ENCODE measurements around the gene HPSE. TPM values are rescaled to one million over a fixed set of nuclear protein-coding genes. Genes with fewer than 3 reads are reported as not detected.

The HPSE gene
- total RNA-seq, 1 experiment from 2014 or later = 12.6 TPM

DNA sequence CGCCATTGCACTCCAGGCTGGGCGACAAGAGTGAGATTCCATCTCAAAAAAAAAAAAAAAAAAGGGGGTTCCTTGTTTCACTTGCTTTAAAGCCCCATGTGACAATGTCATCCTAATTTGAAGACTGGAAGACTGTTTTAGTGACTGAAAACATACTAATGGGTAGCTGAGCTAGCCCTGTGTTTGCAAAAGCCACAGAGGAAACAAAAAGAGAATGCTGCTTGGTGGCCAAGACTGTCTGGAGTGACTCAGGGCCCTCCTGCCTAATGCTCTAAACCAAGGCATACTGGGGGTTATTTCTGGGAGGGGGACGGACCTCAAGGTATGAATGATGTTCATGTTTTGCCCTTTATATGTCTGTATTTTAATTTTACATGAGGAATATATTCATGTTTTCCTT, 16.0 kb downstream of the HPSE start:
- H3K27me3 ChIP-seq (ENCODE audit: insufficient read depth, low read length) = no peaks in the 10 kb centered on the region
- RAD21 ChIA-PET (ENCODE audit: low non-redundant PET in 1 of 2, low total read pairs in 2 of 2, uncharacterized antibody in 2 of 2, unreplicated experiment in 2 of 2) = no interaction called here
- no TSS peak for BruUV-seq (replicated peaks)
- H3K36me3 ChIP-seq (ENCODE audit: control insufficient read depth in 1 of 2, insufficient read depth in 2 of 2, low read length in 2 of 2) = no peaks in the 10 kb centered on the region
- intact Hi-C loops (cut with micrococcal nuclease) = no loop called here
- H3K9me2 ChIP-seq (ENCODE audit: insufficient read depth) = no peaks in the 10 kb centered on the region
- no peak overlapping the region for H3K9ac ChIP-seq (ENCODE audit: low read length)
- DNase-seq (ENCODE audit: low read depth, low spot score) (no peak), ATAC-seq (no peak)
- H4K20me1 ChIP-seq (ENCODE audit: insufficient read depth) = no peaks in the 10 kb centered on the region
- no peaks in the 10 kb centered on the region for H3K4me1 ChIP-seq (ENCODE audit: control insufficient read depth in 1 of 2, insufficient read depth in 2 of 2, low read length in 2 of 2)
- POLR2A ChIA-PET = no interaction called here
- H3K27ac ChIP-seq (ENCODE audit: low read depth, low read length) = no peak overlapping the region
- H3K79me2 ChIP-seq (ENCODE audit: insufficient read depth, low read length) = no peaks in the 10 kb centered on the region
- CTCF ChIA-PET = no interaction called here
- H3K4me2 ChIP-seq (ENCODE audit: low read length) = no peak overlapping the region
- TF ChIP-seq JUND (IDR thresholded peaks at IDR 0.05) = no peak
- no peak for TF ChIP-seq SRF (IDR thresholded peaks at IDR 0.05; ENCODE audit: low read depth)
- no peak for TF ChIP-seq POLR2A (IDR thresholded peaks at IDR 0.05; ENCODE audit: borderline replicate concordance, extremely low read depth, insufficient read depth, insufficient read length)
- TF ChIP-seq RAD21 (IDR thresholded peaks at IDR 0.05; ENCODE audit: low read depth) = no peak
- no peak for TF ChIP-seq SIN3A (IDR thresholded peaks at IDR 0.05; ENCODE audit: low read depth)
- TF ChIP-seq, protein P1, sequence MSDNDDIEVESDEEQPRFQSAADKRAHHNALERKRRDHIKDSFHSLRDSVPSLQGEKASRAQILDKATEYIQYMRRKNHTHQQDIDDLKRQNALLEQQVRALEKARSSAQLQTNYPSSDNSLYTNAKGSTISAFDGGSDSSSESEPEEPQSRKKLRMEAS (IDR thresholded peaks at IDR 0.05) = no peak
- no peak for TF ChIP-seq CEBPB (IDR thresholded peaks at IDR 0.05; ENCODE audit: low read depth)
- TF ChIP-seq FOSL1 (IDR thresholded peaks at IDR 0.05; ENCODE audit: low read depth) = no peak
- TF ChIP-seq TCF7L2 (IDR thresholded peaks at IDR 0.05; ENCODE audit: borderline replicate concordance, extremely low read depth, insufficient read depth, insufficient read length) = no peak
- no peaks in the 10 kb centered on the region for H3K9me3 ChIP-seq (ENCODE audit: control insufficient read depth in 1 of 2, insufficient read depth in 1 of 2, low read depth in 1 of 2, low read length in 2 of 2)
- no peak overlapping the region for H2AFZ ChIP-seq (ENCODE audit: low read depth, low read length, poor library complexity, severe bottlenecking)
- H3K4me3 ChIP-seq (replicated peaks in 1 of 2; ENCODE audit: low read depth in 1 of 2, low read length in 2 of 2) = no peak overlapping the region

DNA sequence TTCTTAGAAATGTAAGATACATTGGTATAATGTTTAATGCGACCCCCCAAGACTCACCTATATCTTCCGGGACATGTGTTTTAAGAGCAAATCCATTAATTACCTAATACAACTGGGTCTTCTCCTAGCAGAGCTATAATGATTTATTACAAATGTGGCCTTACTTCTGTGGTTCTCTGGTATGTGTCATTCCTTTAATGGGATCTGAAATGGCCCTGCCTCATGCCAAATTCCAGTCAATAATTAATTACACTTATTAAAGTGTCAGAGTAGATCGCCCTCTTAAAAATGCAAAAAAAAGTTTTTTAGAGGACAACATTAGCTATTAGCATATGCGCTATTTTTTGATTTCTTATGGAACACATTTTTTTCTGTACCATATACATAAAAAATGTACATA, 17.0 kb downstream of the HPSE start:
- H3K79me2 ChIP-seq (ENCODE audit: insufficient read depth, low read length) = no peaks in the 10 kb centered on the region
- no peaks in the 10 kb centered on the region for H3K4me1 ChIP-seq (ENCODE audit: control insufficient read depth in 1 of 2, insufficient read depth in 2 of 2, low read length in 2 of 2)
- H2AFZ ChIP-seq (ENCODE audit: low read depth, low read length, poor library complexity, severe bottlenecking) = no peak overlapping the region
- POLR2A ChIA-PET = no interaction called here
- no peaks in the 10 kb centered on the region for H3K9me2 ChIP-seq (ENCODE audit: insufficient read depth)
- H3K4me2 ChIP-seq (ENCODE audit: low read length) = no peak overlapping the region
- H3K27ac ChIP-seq (ENCODE audit: low read depth, low read length) = no peak overlapping the region
- no peak for ATAC-seq
- no peak overlapping the region for H3K4me3 ChIP-seq (replicated peaks in 1 of 2; ENCODE audit: low read depth in 1 of 2, low read length in 2 of 2)
- H3K9me3 ChIP-seq (ENCODE audit: control insufficient read depth in 1 of 2, insufficient read depth in 1 of 2, low read depth in 1 of 2, low read length in 2 of 2) = no peaks in the 10 kb centered on the region
- intact Hi-C loops (cut with micrococcal nuclease) = no loop called here
- BruUV-seq (replicated peaks) = no TSS peak
- no peak overlapping the region for H3K9ac ChIP-seq (ENCODE audit: low read length)
- CTCF ChIA-PET = no interaction called here
- no peaks in the 10 kb centered on the region for H3K27me3 ChIP-seq (ENCODE audit: insufficient read depth, low read length)
- H4K20me1 ChIP-seq (ENCODE audit: insufficient read depth) = no peaks in the 10 kb centered on the region
- no peaks in the 10 kb centered on the region for H3K36me3 ChIP-seq (ENCODE audit: control insufficient read depth in 1 of 2, insufficient read depth in 2 of 2, low read length in 2 of 2)
- RAD21 ChIA-PET (ENCODE audit: low non-redundant PET in 1 of 2, low total read pairs in 2 of 2, uncharacterized antibody in 2 of 2, unreplicated experiment in 2 of 2) = no interaction called here
- no peak for DNase-seq (ENCODE audit: low read depth, low spot score)
- TF ChIP-seq FOSL1 (IDR thresholded peaks at IDR 0.05; ENCODE audit: low read depth) (no peak), POLR2AphosphoS5 (IDR thresholded peaks at IDR 0.05; ENCODE audit: low read depth, low read length) (no peak), CBX3 (IDR thresholded peaks at IDR 0.05; ENCODE audit: low read depth) (no peak), EZH2phosphoT487 (IDR thresholded peaks at IDR 0.05; ENCODE audit: borderline replicate concordance) (no peak), SIN3A (IDR thresholded peaks at IDR 0.05; ENCODE audit: low read depth) (no peak)
- TF ChIP-seq, protein P2, sequence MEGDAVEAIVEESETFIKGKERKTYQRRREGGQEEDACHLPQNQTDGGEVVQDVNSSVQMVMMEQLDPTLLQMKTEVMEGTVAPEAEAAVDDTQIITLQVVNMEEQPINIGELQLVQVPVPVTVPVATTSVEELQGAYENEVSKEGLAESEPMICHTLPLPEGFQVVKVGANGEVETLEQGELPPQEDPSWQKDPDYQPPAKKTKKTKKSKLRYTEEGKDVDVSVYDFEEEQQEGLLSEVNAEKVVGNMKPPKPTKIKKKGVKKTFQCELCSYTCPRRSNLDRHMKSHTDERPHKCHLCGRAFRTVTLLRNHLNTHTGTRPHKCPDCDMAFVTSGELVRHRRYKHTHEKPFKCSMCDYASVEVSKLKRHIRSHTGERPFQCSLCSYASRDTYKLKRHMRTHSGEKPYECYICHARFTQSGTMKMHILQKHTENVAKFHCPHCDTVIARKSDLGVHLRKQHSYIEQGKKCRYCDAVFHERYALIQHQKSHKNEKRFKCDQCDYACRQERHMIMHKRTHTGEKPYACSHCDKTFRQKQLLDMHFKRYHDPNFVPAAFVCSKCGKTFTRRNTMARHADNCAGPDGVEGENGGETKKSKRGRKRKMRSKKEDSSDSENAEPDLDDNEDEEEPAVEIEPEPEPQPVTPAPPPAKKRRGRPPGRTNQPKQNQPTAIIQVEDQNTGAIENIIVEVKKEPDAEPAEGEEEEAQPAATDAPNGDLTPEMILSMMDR (IDR thresholded peaks at IDR 0.05 in 2 of 3, conservative IDR thresholded peaks at IDR 0.05 in 1 of 3; ENCODE audit: borderline replicate concordance in 1 of 3, insufficient read depth in 1 of 3, low read depth in 2 of 3, low read length in 2 of 3) = no peak
- TF ChIP-seq, protein P1 (IDR thresholded peaks at IDR 0.05) = no peak
- TF ChIP-seq, protein P3, sequence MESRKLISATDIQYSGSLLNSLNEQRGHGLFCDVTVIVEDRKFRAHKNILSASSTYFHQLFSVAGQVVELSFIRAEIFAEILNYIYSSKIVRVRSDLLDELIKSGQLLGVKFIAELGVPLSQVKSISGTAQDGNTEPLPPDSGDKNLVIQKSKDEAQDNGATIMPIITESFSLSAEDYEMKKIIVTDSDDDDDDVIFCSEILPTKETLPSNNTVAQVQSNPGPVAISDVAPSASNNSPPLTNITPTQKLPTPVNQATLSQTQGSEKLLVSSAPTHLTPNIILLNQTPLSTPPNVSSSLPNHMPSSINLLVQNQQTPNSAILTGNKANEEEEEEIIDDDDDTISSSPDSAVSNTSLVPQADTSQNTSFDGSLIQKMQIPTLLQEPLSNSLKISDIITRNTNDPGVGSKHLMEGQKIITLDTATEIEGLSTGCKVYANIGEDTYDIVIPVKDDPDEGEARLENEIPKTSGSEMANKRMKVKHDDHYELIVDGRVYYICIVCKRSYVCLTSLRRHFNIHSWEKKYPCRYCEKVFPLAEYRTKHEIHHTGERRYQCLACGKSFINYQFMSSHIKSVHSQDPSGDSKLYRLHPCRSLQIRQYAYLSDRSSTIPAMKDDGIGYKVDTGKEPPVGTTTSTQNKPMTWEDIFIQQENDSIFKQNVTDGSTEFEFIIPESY (IDR thresholded peaks at IDR 0.05; ENCODE audit: extremely low read depth, insufficient replicate concordance, low read length) = no peak
